Loucy (cell line): ENCODE results near the gene ZNF91.

Source experiments
- EZH2phosphoT487 ChIP-seq: fragments of 200-600 bp; IDR thresholded peaks from 2 replicates; pipeline ENCODE4 v1.6.1; 2018; ENCODE audit warnings: antibody characterized with exemption, mild to moderate bottlenecking, moderate library complexity, borderline replicate concordance
- TF ChIP-seq, protein P1 (sequence below): fragments of 200-600 bp; sonication (generic); conservative IDR thresholded peaks from 2 replicates; pipeline ENCODE4 v1.5.1; 2014; ENCODE audit warnings: mild to moderate bottlenecking, antibody characterized with exemption, low read length

GRCh38 chr19:23318143-23318542 is 77.1 kb downstream of the ZNF91 start:
- TF ChIP-seq, protein P1, sequence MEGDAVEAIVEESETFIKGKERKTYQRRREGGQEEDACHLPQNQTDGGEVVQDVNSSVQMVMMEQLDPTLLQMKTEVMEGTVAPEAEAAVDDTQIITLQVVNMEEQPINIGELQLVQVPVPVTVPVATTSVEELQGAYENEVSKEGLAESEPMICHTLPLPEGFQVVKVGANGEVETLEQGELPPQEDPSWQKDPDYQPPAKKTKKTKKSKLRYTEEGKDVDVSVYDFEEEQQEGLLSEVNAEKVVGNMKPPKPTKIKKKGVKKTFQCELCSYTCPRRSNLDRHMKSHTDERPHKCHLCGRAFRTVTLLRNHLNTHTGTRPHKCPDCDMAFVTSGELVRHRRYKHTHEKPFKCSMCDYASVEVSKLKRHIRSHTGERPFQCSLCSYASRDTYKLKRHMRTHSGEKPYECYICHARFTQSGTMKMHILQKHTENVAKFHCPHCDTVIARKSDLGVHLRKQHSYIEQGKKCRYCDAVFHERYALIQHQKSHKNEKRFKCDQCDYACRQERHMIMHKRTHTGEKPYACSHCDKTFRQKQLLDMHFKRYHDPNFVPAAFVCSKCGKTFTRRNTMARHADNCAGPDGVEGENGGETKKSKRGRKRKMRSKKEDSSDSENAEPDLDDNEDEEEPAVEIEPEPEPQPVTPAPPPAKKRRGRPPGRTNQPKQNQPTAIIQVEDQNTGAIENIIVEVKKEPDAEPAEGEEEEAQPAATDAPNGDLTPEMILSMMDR, result no peak
- TF ChIP-seq EZH2phosphoT487, result no peak
